NCI-H187 (cell line): ENCODE data around the gene MCU.

Experiments
- DNase-seq, 2 experiments: peaks; one replicate each; lab custom pipeline; 2025; lab: John Stamatoyannopoulos, UW

Gene MCU

DNA sequence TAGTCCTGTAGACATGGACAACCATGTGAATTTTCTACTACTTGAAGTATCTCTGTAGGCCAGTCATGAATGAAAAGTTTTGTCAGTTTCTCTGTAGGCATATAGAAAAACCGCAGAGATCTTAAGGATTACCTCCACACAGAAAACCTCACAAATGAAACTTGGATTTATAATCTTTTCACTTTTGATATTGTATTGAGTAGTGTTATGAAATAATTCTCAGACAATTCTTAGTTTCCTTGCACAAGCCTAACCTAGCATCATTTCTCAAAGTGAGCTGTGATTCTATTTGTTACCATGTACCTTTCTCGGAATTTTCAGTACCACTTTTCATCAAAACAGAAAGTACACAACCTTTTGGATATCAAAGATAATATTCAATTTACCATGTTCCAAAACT, 150.2 kb downstream of the MCU start:
- DNase-seq = no peak

DNA sequence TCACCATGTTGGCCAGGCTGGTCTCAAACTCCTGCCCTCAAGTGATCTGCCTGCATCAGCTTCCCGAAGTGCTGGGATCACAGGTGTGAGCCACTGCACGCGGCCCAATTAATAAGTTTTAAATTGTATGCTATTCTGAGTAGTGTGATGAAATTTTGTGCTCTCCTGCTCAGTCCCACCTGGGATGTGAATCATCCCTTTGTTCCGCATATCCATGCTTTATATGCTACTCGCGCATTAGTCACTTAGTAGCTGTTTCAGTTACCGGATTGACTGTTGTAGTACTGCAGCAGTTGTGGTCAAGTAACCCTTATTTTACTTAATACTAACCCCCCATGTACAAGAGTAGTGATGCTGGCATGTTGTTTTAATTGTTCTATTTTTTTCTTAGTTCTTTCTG, 154.3 kb downstream of the MCU start:
- no peak for DNase-seq

DNA sequence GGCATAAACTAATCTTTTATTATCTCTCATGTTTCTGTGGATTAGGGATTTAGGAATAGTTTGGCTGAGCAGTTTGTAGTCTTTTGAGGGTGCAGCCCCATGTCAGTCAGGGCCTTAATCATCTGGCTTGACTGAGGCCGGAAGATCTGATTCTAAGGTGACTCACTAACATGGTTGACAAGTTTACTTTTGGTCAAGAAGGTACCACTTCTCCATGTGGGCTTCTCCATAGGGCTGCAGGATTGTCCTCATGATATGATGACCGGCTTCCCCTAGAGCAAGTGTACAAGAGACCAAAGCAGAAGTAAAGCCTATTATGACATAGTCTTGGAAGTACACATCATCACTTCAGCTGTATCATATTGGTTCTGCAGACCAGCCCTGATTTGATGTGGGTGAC, 155.7 kb downstream of the MCU start:
- no peak for DNase-seq

DNA sequence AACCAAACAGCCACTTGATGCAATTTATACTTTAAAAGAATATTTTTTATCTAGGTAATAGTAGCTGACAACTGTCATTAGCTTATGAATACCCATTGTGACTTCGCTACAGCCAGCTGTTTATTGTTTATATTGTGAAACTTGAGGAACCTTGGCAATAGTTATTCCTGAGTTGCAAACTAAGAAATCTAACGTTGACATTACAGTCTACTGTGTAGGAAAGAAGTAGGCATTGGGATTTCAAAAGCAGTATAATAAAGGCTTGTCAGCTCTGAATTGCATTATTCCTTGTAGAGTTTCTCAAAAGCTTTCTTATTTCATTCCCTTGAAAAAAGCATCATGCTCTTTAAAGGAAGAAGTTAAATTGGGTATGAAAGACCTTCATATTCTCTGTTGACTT, 158.9 kb downstream of the MCU start:
- no peak for DNase-seq

DNA sequence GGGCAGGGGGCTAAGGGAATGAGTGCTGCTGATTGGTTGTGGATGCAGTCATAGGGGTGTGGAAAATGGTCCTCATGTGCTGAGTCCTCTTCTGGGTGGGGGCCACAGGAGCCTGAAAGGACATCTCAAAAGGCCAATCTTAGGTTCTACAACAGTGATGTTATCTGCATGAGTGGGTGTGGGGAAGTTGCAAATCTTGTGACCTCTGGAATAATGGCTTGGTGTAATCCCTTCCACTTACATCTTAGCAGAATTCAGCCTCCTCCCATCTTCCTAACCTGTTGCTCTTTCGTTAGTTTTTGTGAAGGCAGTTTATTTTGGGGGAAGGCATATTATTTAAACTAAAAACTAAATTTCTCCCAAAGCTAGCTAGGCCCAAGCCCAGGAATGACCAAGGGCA, 159.6 kb downstream of the MCU start:
- no peak for DNase-seq

DNA sequence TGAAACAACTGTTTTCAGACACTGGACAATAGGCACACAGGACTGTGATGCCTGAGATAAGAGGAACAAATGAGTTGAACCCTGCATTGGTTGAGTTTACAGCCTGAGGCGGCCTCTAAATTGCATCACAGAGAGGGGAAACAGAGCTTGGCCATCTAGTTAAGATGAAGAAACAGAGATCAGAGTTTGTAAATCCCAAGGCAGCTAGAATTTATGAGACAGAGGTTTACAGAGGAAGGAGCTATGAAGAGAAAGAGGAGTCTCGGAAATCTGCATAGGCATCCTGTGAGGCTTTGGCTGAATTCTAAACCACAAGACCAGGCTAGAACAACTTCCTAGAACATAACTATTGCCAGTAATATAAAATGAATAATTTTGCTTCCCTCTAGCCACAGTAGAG, 160.6 kb downstream of the MCU start:
- DNase-seq = no peak

DNA sequence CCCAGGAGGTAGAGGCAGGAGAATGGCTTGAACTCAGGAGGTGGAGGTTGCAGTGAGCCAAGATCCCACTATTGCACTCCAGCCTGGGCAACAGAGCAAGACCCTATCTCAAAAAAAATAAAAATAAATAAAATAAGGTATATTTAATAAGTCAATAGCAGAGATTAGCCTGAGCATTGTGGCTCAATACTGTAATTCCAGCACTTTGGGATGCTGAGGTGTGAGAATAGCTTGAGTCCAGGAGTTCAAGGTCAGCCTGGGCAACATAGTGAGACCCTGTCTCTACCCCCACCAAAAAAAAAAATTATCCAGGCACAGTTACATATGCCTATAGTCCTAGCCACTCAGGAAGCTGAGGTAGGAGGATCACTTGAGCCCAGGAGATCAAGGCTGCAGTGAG, 163.2 kb downstream of the MCU start:
- DNase-seq = no peak

DNA sequence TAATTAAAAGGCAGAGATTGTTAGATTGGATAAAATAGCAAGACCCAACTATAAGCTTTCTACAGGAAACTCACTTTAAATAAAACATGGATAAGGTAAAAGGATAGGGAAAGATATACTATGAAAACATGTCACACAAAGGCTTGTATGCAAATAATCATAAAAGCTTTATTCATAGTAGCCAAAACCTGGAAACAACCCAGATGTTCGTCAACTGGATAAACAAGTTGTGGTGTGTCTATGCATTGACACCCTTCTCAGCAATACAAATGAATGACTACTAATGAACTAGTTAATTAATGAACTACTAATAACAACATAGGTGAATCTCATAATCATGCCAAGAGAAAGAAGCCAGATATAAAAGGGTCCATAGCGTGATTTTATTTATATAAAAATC, 163.8 kb downstream of the MCU start:
- no peak for DNase-seq

DNA sequence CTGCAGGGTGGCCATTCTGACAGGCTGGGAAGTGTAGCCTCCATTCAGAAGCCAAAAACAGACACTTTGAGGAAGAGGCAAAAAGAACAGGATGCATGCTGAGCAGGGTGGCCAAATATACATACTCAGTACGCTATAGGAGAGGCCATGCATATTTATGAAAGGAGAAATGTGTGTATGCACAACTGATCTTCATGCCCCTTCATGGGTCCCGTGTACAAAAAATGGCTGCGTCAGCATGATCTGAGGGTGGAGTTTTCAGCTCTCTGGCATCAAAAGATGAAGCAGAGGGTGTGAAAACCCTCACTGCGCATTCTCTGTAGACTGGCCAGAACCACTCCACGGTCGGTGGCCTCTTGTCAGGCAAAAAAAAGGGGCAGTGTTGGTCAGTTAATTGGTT, 166.1 kb downstream of the MCU start:
- DNase-seq = no peak

DNA sequence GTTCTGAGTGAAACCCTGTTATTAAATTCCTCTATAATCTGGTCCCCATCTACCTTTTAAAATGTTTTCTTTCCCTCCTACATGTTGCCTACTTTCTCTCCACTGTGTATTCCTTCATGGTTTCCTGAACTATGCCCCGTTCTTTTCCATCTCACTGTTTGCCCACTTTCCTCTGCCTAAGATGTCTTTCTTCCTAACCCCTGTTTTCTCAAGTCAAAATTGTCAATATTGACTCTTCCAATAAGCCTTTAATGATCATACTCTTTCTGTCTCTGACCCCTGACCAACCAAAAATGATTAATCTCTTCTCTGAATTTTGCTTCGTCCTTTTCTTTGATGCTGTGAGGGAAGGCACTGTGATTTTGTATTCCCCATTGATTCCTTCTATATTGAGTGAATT, 171.0 kb downstream of the MCU start:
- DNase-seq = no peak

DNA sequence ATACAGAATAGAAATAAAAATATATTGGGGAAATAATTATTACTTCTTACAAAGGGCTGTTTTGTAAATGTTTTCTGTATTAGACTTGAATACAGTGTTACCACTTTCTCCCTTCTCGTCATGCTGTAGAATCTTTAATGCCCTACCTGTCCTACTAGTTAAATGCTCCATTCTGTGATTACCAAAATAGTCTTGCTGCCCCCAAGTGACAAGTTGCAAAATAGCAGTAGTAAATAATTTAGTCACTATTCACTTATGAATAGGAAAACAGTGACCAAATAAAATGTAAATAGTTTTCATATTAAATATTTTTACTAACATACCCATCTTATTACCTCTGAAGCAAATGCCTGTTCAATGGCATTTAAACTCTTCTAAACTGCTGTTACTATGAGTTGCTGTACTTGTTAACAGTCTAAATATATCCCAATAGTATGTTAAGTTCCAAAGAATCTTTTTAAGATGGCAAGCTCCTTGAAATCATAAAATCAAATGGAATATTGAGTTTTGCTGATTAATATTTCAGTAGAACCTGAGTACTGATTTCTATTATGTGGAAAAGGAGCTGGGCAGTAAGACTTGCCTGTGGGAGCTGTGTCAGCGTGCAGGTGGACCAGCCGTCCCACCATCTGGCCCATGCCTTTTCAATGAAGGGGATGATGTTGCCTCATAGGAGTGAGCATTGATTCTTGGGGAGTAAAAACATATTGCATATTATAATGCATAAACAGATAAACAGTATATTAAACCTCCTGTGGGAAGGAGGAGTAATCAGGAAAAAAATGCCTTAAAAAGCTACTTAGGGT, 183.5 kb downstream of the MCU start:
- no peak for DNase-seq

DNA sequence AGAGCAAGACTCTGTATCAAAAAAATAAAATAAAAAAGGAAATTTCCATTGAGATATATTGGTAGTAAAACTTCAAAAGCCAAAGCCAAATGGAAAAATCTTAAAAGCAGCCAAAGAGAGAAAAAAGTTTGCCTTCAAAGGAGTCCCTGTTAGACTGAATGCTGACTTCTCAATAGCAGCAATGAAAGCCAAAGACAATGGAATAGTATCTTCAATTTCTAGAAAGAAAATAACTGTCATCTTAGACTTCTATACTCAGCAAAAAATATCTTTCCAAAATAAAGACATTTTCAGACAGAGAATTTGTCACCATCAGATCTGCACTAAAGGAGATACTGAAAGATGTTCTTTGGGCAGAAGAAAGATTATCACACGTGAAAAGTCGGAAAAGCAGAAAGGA, 187.3 kb downstream of the MCU start:
- no peak for DNase-seq

DNA sequence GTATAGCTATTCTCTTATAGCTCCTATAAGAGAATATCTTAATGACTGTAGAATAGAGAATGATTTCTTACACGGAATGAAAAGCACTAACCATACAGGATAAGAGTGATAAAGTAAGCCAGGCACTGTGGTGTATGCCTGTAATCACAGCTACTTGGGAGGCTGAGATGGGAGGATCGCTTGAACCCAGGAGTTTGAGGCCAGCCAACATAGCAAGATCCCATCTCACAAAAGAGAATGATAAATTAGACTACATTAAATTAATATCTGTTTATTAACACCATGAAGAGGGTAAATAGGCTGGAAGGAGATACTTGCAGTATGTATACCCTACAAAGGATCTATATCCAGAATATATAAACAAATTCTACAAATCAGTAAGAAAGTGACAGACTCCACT, 189.3 kb downstream of the MCU start:
- DNase-seq = no peak

DNA sequence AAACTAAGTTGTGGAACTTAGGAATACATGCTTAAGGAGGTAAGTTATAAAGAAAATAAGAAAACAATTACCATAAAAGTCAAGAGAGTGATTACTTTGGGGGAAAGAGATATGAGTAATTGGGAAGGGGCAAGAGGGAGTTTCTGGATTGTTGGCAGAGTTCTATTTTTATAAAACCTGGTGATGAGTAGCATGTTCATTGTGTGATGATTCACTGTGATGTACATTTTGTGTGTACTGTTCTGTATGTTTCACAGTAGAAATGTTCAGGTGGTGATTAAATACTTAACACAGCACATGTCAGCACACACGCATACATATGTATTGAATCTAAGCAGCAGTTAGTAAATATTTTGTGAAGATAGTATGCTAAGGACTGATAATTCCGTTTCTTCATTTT, 191.9 kb downstream of the MCU start:
- DNase-seq = no peak

DNA sequence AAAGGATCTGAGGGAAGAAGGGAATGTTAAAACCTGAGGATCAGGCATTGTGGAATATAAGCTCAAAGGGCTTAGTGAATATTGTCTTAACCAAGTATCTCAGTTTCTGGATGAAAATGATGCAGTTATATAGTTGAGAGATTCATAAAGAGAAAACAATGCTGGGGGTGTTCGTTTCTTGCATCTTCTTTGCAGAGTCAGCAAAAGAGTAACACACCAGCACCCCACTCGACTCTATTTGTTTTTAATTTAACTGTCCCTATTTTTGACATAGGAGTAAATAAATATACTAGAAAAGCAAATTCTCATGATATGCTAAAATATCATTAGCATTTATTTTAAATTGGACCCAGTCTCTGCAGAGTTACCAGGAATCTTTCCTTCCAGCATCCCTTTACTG, 194.0 kb downstream of the MCU start:
- no peak for DNase-seq

DNA sequence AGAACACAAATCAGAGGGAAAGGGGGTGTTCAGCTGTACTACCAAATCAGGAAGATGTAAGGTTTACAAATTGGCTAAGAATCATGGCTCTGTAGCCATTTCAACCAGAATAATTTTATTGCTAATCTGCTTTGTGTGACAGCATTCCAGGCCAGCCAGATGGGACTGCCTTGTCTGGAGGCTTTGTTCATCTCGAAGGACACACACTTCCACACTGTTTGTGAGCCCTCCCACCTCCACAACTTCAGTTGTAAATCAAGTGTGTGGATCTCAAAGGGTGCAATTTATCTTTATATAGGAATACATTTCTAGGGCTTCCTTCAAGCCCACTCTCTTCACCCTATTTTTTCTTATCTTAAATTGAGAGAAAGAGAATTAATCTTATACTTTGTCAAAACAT, 194.7 kb downstream of the MCU start:
- DNase-seq = no peak

DNA sequence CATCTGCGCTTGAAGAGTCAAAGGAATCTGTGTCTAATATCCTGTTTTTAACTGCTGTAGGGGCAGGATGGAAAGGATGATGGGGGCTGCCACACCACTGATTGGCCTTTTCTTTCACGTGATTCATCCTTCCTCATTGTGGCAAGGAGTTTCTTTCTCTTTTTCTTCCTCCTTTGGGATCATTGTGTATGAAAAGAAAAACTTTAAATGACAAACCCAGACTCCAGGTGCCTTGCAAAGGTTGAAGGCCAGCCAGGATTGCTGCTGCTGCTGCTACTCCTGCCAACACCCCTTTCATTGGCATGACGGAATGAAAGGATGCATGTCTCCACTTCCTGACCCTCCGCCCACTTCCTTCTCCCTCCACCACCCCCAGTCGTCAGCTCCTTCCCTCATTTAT, 195.1 kb downstream of the MCU start:
- DNase-seq = no peak

DNA sequence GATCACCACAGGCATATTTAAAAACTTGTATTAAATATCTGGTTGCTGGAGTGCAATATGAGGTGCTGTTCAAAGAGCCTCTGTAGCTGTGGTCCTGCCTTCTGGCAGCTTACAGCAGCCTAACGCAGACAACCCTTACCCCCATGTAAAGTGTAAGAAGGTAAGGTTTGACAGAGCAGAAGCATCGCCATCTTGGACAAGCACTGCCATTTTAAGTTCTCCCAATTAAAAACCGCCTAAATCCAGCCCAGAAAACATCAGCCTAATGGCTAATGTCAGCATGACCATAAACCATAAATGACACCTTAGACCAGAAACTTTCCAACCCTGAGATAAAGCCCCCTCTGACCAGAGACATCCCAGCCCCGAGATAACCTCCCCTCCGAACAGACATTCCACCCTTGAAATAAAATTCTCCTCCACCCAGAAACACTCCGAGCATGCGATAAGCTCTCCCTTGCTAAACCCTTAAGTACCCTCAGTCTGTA, 196.3 kb downstream of the MCU start:
- DNase-seq = no peak

DNA sequence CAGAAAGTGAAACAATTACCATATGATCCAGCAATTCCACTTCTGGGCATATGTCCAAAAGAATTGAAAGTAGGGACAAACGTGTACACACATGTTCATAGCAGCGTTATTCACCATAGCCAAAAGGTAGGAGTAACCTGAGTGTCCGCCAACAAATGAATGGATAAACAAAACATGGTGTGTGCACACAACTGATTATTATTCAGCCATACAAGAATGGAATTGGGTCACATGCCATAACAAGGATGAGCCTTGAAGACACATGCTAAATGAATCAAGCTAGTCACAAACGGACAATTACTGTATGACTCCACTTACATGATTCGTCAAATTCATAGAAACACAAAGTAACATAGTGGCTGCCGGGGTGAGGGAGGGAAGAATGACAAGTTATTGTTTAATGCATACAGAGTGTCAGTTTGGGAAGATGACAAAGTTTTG, 197.5 kb downstream of the MCU start:
- no peak for DNase-seq

DNA sequence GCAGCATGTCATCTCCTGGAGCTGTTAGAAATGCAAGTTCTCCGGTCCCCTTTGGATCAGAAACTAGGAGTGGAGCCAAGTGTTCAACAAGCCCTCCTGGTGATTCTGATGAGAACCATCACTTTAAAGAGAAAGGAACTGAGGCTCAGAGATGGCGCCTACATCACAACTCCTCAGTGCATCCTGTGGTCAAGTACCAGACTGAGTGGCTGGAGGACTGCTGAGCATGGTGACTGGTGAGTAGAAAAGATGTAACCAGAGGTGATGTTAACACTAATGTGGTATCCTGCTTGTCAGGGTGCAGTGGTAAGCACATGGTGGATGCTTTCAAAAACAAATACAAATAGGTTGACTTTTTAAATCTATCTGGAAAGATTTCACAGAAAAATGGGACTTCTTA, 198.1 kb downstream of the MCU start:
- no peak for DNase-seq

DNA sequence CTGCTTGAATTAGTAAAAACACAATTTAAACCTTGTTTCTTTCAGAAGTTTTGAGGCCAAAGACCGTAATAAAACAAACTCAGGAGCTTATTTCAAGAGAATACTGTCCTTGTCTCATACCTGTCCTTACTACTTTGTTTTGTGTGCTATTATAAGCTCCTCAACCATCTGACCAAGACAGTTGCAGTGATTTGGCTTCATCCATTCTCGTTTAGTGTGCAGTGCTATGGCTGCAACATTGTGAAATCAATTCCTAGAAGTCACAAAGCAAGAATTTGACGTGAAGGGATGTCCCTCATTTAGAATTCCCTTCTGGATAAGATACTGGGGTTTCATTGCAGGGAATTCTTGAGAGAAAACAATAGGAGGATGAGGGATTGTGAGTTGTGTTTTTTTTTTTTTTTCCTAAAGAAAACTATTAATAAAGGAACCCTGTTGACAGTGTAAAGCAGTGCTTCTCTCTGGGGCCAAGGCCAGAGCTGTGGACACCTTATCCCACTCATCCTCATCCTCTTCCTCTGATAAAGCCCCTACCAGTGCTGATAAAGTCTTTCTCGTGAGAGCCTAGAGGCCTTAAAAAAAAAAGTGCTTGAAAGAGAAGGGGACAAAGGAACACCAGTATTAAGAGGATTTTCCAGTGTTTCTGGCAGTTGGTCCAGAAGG, 201.3 kb downstream of the MCU start, which contains the start of gene OIT3:
Gene OIT3, plus strand, starts transcription at position 604 of the 663 bp plus-strand sequence. CDS start 60 bp downstream, outside the sequence.
- no peak for DNase-seq

DNA sequence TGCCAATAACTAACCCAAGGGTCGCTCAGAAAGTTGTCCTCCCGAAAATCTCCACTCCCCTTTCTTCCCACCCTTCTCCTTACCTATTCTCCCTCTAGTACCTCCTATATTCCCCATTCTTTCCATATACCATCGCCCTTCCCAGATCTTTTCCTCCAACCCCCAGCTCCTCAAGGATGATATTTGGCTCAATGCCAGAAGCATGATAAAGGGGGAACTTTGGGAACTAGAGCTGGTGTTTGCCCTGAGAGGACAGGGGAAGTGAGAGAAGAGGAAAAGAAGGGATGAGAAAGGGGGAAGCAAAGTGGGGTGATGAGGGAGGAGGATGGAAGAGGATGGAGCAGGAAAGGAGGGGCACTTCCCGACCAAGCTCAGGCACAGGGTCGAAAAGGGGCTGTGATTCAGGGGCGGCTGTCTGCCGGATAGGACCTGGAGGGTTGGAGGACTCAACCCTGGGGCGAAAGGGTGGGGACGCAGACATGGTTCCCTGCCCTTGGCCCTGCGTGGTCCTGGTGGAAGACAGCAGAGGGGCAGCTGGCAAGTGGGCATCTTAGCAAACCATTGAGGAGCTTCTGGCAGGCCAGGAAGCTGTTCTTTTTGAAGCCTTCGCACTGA, 203.4 kb downstream of the MCU start:
- DNase-seq = no peak

DNA sequence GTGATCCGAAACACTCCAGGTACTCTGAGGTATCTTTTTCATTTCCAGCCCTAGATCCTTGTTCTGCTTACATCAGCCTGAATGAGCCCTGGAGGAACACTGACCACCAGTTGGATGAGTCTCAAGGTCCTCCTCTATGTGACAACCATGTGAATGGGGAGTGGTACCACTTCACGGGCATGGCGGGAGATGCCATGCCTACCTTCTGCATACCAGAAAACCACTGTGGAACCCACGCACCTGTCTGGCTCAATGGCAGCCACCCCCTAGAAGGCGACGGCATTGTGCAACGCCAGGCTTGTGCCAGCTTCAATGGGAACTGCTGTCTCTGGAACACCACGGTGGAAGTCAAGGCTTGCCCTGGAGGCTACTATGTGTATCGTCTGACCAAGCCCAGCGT, 206.7 kb downstream of the MCU start:
- no peak for DNase-seq
